HepG2 (cell line): ENCODE measurements around the gene NAA25. TPM values are rescaled to one million over a fixed set of nuclear protein-coding genes. Genes with fewer than 3 reads are reported as not detected.

Source experiments
- ARHGAP35 ChIP-seq: sonication (generic); formaldehyde crosslinking; IDR thresholded peaks from 2 replicates; pipeline ENCODE4 v1.9.0; 2022; ENCODE audit warnings: mild to moderate bottlenecking, inconsistent platforms, moderate library complexity, missing genetic modification reagents, borderline replicate concordance
- FOXJ3 ChIP-seq: sonication (generic); formaldehyde crosslinking; IDR thresholded peaks from 2 replicates; pipeline ENCODE4 v1.4.0; 2020; ENCODE audit warnings: missing genetic modification reagents, mild to moderate bottlenecking, borderline replicate concordance
- GATA4 ChIP-seq: sonication (generic); IDR thresholded peaks from 2 replicates; pipeline ENCODE4 v1.6.1; 2016; ENCODE audit warnings: antibody characterized with exemption, low read depth, borderline replicate concordance
- GATAD1 ChIP-seq: IDR thresholded peaks from 2 replicates; pipeline ENCODE4 v1.6.1; 2016; ENCODE audit warnings: missing genetic modification reagents, missing compliant biosample characterization
- HNRNPK ChIP-seq: fragments of 200-400 bp; formaldehyde crosslinking; IDR thresholded peaks from 2 replicates; pipeline ENCODE4 v1.6.1; 2018; ENCODE audit warnings: low read length, low read depth, moderate library complexity, mild to moderate bottlenecking; ENCODE audit not compliant: poor library complexity, severe bottlenecking
- KLF11 ChIP-seq: IDR thresholded peaks from 2 replicates; pipeline ENCODE4 v1.6.1; 2016; ENCODE audit warnings: missing compliant biosample characterization
- PHF5A ChIP-seq: IDR thresholded peaks from one replicate; pipeline ENCODE4 v1.6.1; 2018; ENCODE audit warnings: low read depth, missing genetic modification reagents; ENCODE audit not compliant: unreplicated experiment
- PLRG1 ChIP-seq: fragments of 450-650 bp; conservative IDR thresholded peaks from 2 replicates; pipeline ENCODE4 v1.6.1; 2016
- POLR2AphosphoS2 ChIP-seq: IDR thresholded peaks from 2 replicates; pipeline ENCODE4 v1.6.1; 2011; ENCODE audit warnings: low read depth, low read length, improper control_type of control experiment
- REPIN1 ChIP-seq: sonication (generic); formaldehyde crosslinking; IDR thresholded peaks from 2 replicates; pipeline ENCODE4 v1.8.0; 2022; ENCODE audit warnings: missing genetic modification reagents, low read depth, mild to moderate bottlenecking, borderline replicate concordance
- SAP130 ChIP-seq: IDR thresholded peaks from 2 replicates; pipeline ENCODE4 v1.6.1; 2016; ENCODE audit warnings: low read depth
- TCF7 ChIP-seq: sonication (generic); IDR thresholded peaks from 2 replicates; pipeline ENCODE4 v1.6.1; 2016; ENCODE audit warnings: antibody characterized with exemption, low read depth
- ZBTB38 ChIP-seq: sonication (generic); formaldehyde crosslinking; IDR thresholded peaks from 2 replicates; pipeline ENCODE4 v1.5.1; 2020; ENCODE audit warnings: mild to moderate bottlenecking, missing genetic modification reagents
- ZMYM2 ChIP-seq: sonication (generic); formaldehyde crosslinking; IDR thresholded peaks from 2 replicates; pipeline ENCODE4 v1.8.0; 2022; ENCODE audit warnings: mild to moderate bottlenecking, missing genetic modification reagents
- ZNF841 ChIP-seq: sonication (generic); formaldehyde crosslinking; IDR thresholded peaks from 2 replicates; pipeline ENCODE4 v1.8.1; 2023; ENCODE audit warnings: missing genetic modification reagents, borderline replicate concordance
- polyA plus RNA-seq, 8 experiments: library from polyadenylated mRNA; depleted of rRNA in 3 of 8; stranded (reverse) in 7 of 8; unstranded in 1 of 8; fragments of >200 nt; fragmentation: Illumina TruSeq in 4 of 8; extraction: Trizol in 4 of 8; gene quantifications; 2 replicates each; pipeline versions ENCODE4 v1.2.1 to v1.2.3, GENCODE V29; 2011 to 2016; ENCODE audit warnings: low read depth in 4 of 8, missing spikeins in 1 of 8, mixed read lengths in 1 of 8; ENCODE audit not compliant: insufficient read depth in 1 of 8
- total RNA-seq, 5 experiments: library from RNA; depleted of rRNA; stranded (reverse); fragments of >200 nt; fragmentation: Illumina TruSeq; extraction: Trizol; gene quantifications; 2 replicates each; pipeline ENCODE4 v1.2.3, GENCODE V29; 2016; ENCODE audit warnings: low read depth in 1 of 5
- TF ChIP-seq, protein P1 (sequence below): sonication (generic); formaldehyde crosslinking; IDR thresholded peaks from 2 replicates; pipeline ENCODE4 v1.4.0; 2020; ENCODE audit warnings: missing genetic modification reagents
- TF ChIP-seq, protein P2 (sequence below): sonication (generic); IDR thresholded peaks from 2 replicates; pipeline ENCODE4 v1.6.1; 2016; ENCODE audit warnings: low read depth, borderline replicate concordance
- TF ChIP-seq, protein P3 (sequence below): sonication (generic); formaldehyde crosslinking; IDR thresholded peaks from 2 replicates; pipeline ENCODE4 v1.4.0; 2020; ENCODE audit warnings: mild to moderate bottlenecking, missing genetic modification reagents
- TF ChIP-seq, protein P4 (sequence below): sonication (generic); formaldehyde crosslinking; IDR thresholded peaks from 2 replicates; pipeline ENCODE4 v1.4.0; 2020; ENCODE audit warnings: mild to moderate bottlenecking, missing genetic modification reagents
- TF ChIP-seq, protein P5 (sequence below): sonication (generic); formaldehyde crosslinking; IDR thresholded peaks from 2 replicates; pipeline ENCODE4 v1.5.1; 2020; ENCODE audit warnings: missing genetic modification reagents, mild to moderate bottlenecking, borderline replicate concordance

NAA25 gene
- total and polyA plus RNA-seq, 2 of the 13 experiments (the other 11 are each of a cell fraction or from before 2014, with no cell fraction given), result 11.4 to 32.0 TPM

DNA sequence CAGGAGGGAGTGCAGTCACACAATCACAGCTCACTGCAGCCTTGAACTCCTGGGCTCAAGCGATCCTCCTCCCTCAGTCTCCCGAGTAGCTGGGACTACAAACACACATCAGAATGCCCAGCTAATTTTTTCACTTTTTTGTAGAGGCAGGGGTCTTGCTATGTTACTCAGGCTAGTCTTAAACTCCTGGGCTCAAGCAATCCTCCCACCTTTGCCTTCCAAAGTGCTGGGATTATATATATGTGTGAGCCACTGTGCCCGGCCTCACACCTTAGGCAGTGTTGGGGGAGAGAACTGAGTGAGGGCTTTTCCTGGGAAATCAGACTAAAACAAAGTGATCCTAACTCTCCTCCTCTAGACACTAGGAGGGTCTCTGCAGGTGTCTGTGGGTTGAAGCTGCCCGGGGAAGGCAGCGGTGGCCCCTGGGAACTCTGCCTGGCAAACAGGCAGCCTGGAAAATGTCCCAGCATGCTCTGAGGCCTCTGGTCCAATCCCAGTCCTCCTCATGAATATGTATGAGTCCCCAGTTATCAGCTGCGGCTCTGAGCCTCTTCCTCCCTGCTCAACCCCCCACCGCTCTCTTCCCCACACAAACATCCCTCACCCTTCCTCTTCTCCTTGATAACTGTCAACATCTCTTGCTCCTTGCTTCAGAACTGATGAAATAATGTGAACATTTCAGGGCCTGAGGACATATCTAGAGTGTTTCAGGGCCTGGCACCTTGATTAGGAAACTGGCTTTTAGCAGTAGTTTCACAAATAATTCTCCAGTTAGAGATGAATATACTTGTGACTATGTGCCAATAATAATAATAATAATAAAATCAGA is 7.9 kb upstream of the NAA25 start (continued):
- TF ChIP-seq PLRG1 (no peak), GATAD1 (CRISPR knock-in tag) (peak; percentile 57), GATA4 (peak; percentile 79; the same call in 1 of the 2 replicates), SAP130 (CRISPR knock-in tag) (peak; percentile 24; the same call in 1 of the 2 replicates), TCF7 (no peak), ARHGAP35 (CRISPR knock-in tag) (no peak), ZNF841 (CRISPR knock-in tag) (no peak), ZMYM2 (CRISPR knock-in tag) (no peak), PHF5A (no peak), FOXJ3 (CRISPR knock-in tag) (no peak), POLR2AphosphoS2 (no peak), HNRNPK (no peak), KLF11 (CRISPR knock-in tag) (peak; percentile 64; the same call in 1 of the 2 replicates), ZBTB38 (CRISPR knock-in tag) (no peak), REPIN1 (CRISPR knock-in tag) (no peak)
- TF ChIP-seq, protein P1, sequence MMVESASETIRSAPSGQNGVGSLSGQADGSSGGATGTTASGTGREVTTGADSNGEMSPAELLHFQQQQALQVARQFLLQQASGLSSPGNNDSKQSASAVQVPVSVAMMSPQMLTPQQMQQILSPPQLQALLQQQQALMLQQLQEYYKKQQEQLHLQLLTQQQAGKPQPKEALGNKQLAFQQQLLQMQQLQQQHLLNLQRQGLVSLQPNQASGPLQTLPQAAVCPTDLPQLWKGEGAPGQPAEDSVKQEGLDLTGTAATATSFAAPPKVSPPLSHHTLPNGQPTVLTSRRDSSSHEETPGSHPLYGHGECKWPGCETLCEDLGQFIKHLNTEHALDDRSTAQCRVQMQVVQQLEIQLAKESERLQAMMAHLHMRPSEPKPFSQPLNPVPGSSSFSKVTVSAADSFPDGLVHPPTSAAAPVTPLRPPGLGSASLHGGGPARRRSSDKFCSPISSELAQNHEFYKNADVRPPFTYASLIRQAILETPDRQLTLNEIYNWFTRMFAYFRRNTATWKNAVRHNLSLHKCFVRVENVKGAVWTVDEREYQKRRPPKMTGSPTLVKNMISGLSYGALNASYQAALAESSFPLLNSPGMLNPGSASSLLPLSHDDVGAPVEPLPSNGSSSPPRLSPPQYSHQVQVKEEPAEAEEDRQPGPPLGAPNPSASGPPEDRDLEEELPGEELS (CRISPR knock-in tag), result no peak
- TF ChIP-seq, protein P2, sequence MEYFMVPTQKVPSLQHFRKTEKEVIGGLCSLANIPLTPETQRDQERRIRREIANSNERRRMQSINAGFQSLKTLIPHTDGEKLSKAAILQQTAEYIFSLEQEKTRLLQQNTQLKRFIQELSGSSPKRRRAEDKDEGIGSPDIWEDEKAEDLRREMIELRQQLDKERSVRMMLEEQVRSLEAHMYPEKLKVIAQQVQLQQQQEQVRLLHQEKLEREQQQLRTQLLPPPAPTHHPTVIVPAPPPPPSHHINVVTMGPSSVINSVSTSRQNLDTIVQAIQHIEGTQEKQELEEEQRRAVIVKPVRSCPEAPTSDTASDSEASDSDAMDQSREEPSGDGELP, result peak; percentile 87
- TF ChIP-seq, protein P3, sequence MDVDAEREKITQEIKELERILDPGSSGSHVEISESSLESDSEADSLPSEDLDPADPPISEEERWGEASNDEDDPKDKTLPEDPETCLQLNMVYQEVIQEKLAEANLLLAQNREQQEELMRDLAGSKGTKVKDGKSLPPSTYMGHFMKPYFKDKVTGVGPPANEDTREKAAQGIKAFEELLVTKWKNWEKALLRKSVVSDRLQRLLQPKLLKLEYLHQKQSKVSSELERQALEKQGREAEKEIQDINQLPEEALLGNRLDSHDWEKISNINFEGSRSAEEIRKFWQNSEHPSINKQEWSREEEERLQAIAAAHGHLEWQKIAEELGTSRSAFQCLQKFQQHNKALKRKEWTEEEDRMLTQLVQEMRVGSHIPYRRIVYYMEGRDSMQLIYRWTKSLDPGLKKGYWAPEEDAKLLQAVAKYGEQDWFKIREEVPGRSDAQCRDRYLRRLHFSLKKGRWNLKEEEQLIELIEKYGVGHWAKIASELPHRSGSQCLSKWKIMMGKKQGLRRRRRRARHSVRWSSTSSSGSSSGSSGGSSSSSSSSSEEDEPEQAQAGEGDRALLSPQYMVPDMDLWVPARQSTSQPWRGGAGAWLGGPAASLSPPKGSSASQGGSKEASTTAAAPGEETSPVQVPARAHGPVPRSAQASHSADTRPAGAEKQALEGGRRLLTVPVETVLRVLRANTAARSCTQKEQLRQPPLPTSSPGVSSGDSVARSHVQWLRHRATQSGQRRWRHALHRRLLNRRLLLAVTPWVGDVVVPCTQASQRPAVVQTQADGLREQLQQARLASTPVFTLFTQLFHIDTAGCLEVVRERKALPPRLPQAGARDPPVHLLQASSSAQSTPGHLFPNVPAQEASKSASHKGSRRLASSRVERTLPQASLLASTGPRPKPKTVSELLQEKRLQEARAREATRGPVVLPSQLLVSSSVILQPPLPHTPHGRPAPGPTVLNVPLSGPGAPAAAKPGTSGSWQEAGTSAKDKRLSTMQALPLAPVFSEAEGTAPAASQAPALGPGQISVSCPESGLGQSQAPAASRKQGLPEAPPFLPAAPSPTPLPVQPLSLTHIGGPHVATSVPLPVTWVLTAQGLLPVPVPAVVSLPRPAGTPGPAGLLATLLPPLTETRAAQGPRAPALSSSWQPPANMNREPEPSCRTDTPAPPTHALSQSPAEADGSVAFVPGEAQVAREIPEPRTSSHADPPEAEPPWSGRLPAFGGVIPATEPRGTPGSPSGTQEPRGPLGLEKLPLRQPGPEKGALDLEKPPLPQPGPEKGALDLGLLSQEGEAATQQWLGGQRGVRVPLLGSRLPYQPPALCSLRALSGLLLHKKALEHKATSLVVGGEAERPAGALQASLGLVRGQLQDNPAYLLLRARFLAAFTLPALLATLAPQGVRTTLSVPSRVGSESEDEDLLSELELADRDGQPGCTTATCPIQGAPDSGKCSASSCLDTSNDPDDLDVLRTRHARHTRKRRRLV, result no peak
- TF ChIP-seq, protein P4, sequence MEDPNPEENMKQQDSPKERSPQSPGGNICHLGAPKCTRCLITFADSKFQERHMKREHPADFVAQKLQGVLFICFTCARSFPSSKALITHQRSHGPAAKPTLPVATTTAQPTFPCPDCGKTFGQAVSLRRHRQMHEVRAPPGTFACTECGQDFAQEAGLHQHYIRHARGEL (CRISPR knock-in tag), result no peak
- TF ChIP-seq, protein P5, sequence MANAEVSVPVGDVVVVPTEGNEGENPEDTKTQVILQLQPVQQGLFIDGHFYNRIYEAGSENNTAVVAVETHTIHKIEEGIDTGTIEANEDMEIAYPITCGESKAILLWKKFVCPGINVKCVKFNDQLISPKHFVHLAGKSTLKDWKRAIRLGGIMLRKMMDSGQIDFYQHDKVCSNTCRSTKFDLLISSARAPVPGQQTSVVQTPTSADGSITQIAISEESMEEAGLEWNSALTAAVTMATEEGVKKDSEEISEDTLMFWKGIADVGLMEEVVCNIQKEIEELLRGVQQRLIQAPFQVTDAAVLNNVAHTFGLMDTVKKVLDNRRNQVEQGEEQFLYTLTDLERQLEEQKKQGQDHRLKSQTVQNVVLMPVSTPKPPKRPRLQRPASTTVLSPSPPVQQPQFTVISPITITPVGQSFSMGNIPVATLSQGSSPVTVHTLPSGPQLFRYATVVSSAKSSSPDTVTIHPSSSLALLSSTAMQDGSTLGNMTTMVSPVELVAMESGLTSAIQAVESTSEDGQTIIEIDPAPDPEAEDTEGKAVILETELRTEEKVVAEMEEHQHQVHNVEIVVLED (CRISPR knock-in tag), result peak; percentile 19; the same call in 1 of the 2 replicates
